ENCODE results near the gene ENPP5. TPM values are rescaled to one million over a fixed set of nuclear protein-coding genes. Genes with fewer than 3 reads are reported as not detected.

The ENPP5 gene
- total RNA-seq, 2 donors from 2014 or later, result 9.0 to 12.9 TPM

GRCh38 chr6:46118836-46119235, 51.9 kb downstream of the ENPP5 start:
- 90 to 93% methylated on average over 1 to 3 of the region's 3 CpGs for WGBS, 2 experiments (ENCODE audit: insufficient coverage in 1 of 2, insufficient read length in 1 of 2)
- H3K27ac Mint-ChIP-seq, result no peak overlapping the region
- H3K9me3 Mint-ChIP-seq, result peaks cover 34% of the 10 kb centered on the region
- Histone ChIP-seq H3K4me1 (ENCODE audit: control insufficient read depth, insufficient read depth, low read length) (no peaks in the 10 kb centered on the region), H3K9ac (ENCODE audit: extremely low read depth, low read length, poor library complexity, severe bottlenecking) (no peak overlapping the region), H3K4me3 (ENCODE audit: low read length) (peak overlapping the region; percentile 35), H3K27me3 (ENCODE audit: control insufficient read depth, insufficient read depth, low read length, poor library complexity, severe bottlenecking) (no peaks in the 10 kb centered on the region), H3K9me3 (ENCODE audit: control insufficient read depth, low read length) (peaks cover 12% of the 10 kb centered on the region), H3K27ac (ENCODE audit: low read depth, low read length) (no peak overlapping the region), H3K36me3 (ENCODE audit: control insufficient read depth, insufficient read depth, low read length) (no peaks in the 10 kb centered on the region)
- H3K4me3 Mint-ChIP-seq, result no peak overlapping the region
- H3K27me3 Mint-ChIP-seq (ENCODE audit: insufficient read depth), result peaks cover 8% of the 10 kb centered on the region
- peaks cover 5% of the 10 kb centered on the region for H3K36me3 Mint-ChIP-seq (ENCODE audit: low read depth)
- no peak for TF ChIP-seq CTCF (conservative IDR thresholded peaks at IDR 0.05)
- DNase-seq, result no peak
- H3K4me1 Mint-ChIP-seq, result no peaks in the 10 kb centered on the region

- no peak overlapping the region for H3K27ac Mint-ChIP-seq
Observed at GRCh38 chr6:46118157-46118556, 52.6 kb downstream of the ENPP5 start.

GRCh38 chr6:46116289-46116688, 54.5 kb downstream of the ENPP5 start:
- no peak overlapping the region for H3K4me3 Mint-ChIP-seq
- no peaks in the 10 kb centered on the region for H3K27me3 ChIP-seq (ENCODE audit: control insufficient read depth, insufficient read depth, low read length, poor library complexity, severe bottlenecking)
- H3K27ac Mint-ChIP-seq, result no peak overlapping the region
- no peaks in the 10 kb centered on the region for H3K36me3 ChIP-seq (ENCODE audit: control insufficient read depth, insufficient read depth, low read length)
- H3K9me3 Mint-ChIP-seq, result peaks cover 31% of the 10 kb centered on the region
- no peaks in the 10 kb centered on the region for H3K4me1 ChIP-seq (ENCODE audit: control insufficient read depth, insufficient read depth, low read length)
- 96% methylated on average over 2 of the region's 2 CpGs; no CpG with 5 or more reads in 1 of the 2 experiments for WGBS, 2 experiments (ENCODE audit: insufficient coverage in 1 of 2, insufficient read length in 1 of 2)
- no peak overlapping the region for H3K27ac ChIP-seq (ENCODE audit: low read depth, low read length)
- H3K9ac ChIP-seq (ENCODE audit: extremely low read depth, low read length, poor library complexity, severe bottlenecking), result no peak overlapping the region
- peaks cover 12% of the 10 kb centered on the region for H3K9me3 ChIP-seq (ENCODE audit: control insufficient read depth, low read length)
- H3K4me3 ChIP-seq (ENCODE audit: low read length), result no peak overlapping the region
- peaks cover 3% of the 10 kb centered on the region for H3K4me1 Mint-ChIP-seq
- H3K36me3 Mint-ChIP-seq (ENCODE audit: low read depth), result peaks cover 5% of the 10 kb centered on the region
- DNase-seq, result no peak
- H3K27me3 Mint-ChIP-seq (ENCODE audit: insufficient read depth), result peaks cover 6% of the 10 kb centered on the region
- no peak for TF ChIP-seq CTCF (conservative IDR thresholded peaks at IDR 0.05)

More at GRCh38 chr6:46118157-46118556, 52.6 kb downstream of the ENPP5 start:
- Mint-ChIP-seq H3K4me3 (no peak overlapping the region), H3K9me3 (peaks cover 34% of the 10 kb centered on the region), H3K36me3 (ENCODE audit: low read depth) (peaks cover 5% of the 10 kb centered on the region), H3K27me3 (ENCODE audit: insufficient read depth) (peaks cover 8% of the 10 kb centered on the region), H3K4me1 (peaks cover 1% of the 10 kb centered on the region)
- no CpG with 5 or more reads among the region's 1 CpG for whole genome bisulfite sequencing, 2 experiments (ENCODE audit: insufficient coverage in 1 of 2, insufficient read length in 1 of 2)
- Histone ChIP-seq H3K27me3 (ENCODE audit: control insufficient read depth, insufficient read depth, low read length, poor library complexity, severe bottlenecking) (no peaks in the 10 kb centered on the region), H3K36me3 (ENCODE audit: control insufficient read depth, insufficient read depth, low read length) (no peaks in the 10 kb centered on the region), H3K27ac (ENCODE audit: low read depth, low read length) (no peak overlapping the region), H3K9me3 (ENCODE audit: control insufficient read depth, low read length) (peaks cover 12% of the 10 kb centered on the region), H3K4me3 (ENCODE audit: low read length) (no peak overlapping the region), H3K9ac (ENCODE audit: extremely low read depth, low read length, poor library complexity, severe bottlenecking) (no peak overlapping the region), H3K4me1 (ENCODE audit: control insufficient read depth, insufficient read depth, low read length) (no peaks in the 10 kb centered on the region)
- no peak for TF ChIP-seq CTCF (conservative IDR thresholded peaks at IDR 0.05)
- DNase-seq, result no peak
